ENCODE results near the gene MTUS2.

- TF ChIP-seq CTCF (conservative IDR thresholded peaks at IDR 0.05; ENCODE audit: low read length) (no peak), EZH2phosphoT487 (IDR thresholded peaks at IDR 0.05; ENCODE audit: borderline replicate concordance) (no peak)
Measured at GRCh38 chr13:29104461-29104860, 284.3 kb downstream of the MTUS2 start.
